Astrocyte of the spinal cord (primary cell): ENCODE results near the gene RAB40C.
A peak's percentile ranks its signal among the peaks of the same experiment; 100 is the strongest.

Experiments used
- DNase-seq: peaks from one replicate; pipeline ENCODE4 v3.0.0; 2011; ENCODE audit warnings: low read depth, low spot score
- H3K4me3 ChIP-seq: 2 replicates; pipeline ENCODE4 v1.5.1; 2011; ENCODE audit warnings: low read depth, mild to moderate bottlenecking, low read length, moderate library complexity
- in situ Hi-C: cut with HindIII; loops from 2 replicates; pipeline ENCODE4 v1.10.0; 2017; ENCODE audit warnings: low sequenced_read_pairs
- TF ChIP-seq, protein P1 (sequence below): IDR thresholded peaks from 2 replicates; pipeline ENCODE4 v1.5.1; 2012; ENCODE audit warnings: low read depth, mild to moderate bottlenecking, low read length, inconsistent platforms

Gene RAB40C

DNA sequence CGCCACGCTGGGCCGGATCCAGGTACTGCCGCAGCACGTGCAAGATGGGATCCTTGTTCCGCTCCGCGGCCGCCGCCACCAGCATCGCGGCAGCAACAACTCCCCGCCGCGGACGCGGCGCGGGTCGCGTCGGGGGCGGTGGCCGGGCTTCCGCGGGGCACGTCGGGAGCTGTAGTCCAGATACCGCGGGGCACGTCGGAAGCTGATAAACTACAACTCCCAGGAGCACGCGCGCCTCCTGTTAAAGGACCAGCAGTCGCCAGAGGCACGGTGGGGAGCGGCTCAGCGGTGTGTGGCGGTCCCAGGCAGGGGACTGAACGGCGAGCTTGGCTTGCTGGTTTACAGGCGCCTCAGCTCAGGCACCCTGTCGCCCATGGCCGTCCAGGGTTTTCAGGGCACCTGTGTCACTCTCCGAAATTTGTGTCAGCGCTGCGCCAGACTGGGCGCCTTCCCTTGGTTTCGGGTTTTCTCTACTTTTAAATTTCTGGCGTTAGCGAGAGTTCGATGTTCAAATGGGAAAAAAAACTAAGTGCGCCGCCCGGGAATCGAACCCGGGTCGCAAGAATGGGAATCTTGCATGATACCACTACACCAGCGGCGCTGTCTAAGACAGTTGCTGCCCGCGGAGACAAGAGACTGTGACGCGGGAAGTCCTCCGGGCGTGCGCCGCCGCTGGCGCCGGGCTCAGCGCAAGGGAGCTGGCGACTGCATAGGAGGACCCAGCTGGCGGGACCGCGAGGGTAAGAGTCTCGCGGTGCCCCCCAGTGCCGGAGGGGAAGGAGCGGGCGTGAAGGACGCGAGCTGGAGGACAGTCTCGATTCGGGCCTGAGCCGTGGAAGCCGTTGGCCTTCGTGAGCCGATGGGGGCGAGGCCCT, 46.6 kb downstream of the RAB40C start, which contains the start of gene METTL26:
Gene METTL26, minus strand, starts transcription at position 100 of the 875 bp plus-strand sequence. Its CDS starts 15 bp downstream, at position 85.
- DNase-seq: peak; percentile 95
- peak within 1 kb of the TSS; percentile 67 for H3K4me3 ChIP-seq
- TF ChIP-seq, protein P1, sequence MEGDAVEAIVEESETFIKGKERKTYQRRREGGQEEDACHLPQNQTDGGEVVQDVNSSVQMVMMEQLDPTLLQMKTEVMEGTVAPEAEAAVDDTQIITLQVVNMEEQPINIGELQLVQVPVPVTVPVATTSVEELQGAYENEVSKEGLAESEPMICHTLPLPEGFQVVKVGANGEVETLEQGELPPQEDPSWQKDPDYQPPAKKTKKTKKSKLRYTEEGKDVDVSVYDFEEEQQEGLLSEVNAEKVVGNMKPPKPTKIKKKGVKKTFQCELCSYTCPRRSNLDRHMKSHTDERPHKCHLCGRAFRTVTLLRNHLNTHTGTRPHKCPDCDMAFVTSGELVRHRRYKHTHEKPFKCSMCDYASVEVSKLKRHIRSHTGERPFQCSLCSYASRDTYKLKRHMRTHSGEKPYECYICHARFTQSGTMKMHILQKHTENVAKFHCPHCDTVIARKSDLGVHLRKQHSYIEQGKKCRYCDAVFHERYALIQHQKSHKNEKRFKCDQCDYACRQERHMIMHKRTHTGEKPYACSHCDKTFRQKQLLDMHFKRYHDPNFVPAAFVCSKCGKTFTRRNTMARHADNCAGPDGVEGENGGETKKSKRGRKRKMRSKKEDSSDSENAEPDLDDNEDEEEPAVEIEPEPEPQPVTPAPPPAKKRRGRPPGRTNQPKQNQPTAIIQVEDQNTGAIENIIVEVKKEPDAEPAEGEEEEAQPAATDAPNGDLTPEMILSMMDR: no peak
- in situ Hi-C loops: no loop called here

DNA sequence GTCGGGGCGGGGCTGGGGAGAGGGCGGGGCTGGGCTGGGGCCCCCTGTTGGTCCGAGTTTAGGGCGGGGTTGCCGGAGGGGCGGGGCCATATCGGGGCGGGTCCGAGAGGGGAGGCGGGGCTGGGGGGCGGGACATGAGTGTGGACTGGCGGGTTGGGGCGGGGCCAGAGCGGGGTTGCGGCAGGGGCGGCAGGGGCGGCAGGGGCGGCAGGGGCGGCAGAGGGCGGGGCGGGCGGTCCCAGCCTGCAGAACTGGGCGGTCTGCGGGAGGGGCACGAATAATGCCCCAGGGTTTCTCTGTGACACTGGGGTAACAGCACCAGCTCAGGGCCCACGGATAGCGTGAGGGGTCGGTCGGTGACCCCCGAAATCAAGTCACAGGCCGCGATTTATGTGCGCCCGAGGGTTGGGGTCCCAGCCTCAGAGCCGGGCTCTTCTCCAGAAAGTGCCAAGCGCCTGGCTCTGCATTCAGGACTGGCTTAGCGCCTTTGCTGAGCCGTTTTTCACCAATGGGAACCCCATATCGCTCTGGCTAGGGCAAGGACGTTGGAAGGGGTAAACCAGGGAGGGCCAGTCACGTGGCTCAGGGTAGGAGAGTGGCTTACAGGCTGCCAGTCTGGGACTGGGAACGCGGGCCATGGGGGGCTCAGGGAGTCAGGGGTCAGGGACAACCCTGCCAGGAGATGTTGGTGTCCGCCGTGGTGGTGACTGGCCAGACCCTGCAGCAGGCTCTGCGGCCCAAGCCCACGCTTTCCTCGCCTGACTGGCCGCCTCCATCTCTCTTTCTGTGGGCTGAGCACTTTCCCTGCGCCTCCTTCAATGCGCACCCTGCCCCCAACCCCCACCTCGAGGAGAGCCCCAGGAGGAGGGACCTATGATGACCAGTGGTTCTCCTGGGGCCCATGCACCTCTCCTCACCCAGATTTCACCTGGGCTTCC, 47.5 kb downstream of the RAB40C start:
- H3K4me3 ChIP-seq: peak overlapping the region; percentile 67
- DNase-seq: peak; percentile 90
- TF ChIP-seq, protein P1: no peak
- in situ Hi-C loops: no loop called here

DNA sequence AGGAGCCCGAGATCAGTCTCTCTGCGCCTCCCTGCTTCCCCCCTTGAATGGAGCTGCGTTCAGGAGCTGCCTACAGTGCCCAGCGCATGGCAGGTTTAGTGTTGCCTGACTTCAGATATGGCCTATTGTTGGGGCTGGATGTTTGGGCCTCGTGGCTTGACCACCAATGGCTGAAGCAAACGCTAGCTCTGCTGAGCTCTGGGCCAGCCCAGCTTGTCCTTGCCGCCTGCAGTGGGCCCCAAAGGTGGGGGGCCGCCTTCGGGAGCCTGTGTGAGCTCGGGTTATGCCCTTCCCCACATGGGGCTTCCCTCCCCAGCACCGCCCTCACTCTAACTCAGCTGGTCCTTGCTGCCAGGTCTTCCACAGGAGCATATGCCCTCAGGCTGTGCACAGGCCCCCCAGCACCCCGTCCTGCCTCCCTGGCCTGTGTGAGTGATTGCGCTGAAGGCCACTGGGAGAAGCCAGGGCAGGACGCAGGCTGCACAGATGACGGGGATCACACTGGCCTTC, 48.2 kb downstream of the RAB40C start:
- in situ Hi-C loops: no loop called here
- DNase-seq: no peak
- TF ChIP-seq, protein P1: no peak
- no peak overlapping the region for H3K4me3 ChIP-seq

DNA sequence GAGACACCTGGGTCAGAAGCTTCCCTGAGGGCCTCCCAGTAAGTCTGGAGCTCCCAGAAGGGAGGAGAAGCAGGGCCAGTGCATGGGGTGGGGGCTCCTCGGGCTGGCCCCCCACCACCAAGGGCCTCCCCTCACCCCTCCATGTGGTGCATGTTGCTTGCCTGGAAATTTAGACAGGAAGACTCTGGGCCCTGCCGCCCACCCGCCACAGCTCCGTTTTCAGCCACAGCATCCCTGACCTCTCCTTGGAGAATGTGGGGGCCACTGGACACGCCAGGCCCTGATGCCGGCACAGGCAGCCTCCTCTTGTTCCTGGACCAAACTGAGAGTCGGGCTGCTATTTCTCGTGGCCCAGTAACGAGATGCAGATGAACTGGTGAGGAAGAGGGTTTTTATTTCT, 49.0 kb downstream of the RAB40C start:
- DNase-seq: no peak
- TF ChIP-seq, protein P1: no peak
- no peak overlapping the region for H3K4me3 ChIP-seq
- in situ Hi-C loops: no loop called here

DNA sequence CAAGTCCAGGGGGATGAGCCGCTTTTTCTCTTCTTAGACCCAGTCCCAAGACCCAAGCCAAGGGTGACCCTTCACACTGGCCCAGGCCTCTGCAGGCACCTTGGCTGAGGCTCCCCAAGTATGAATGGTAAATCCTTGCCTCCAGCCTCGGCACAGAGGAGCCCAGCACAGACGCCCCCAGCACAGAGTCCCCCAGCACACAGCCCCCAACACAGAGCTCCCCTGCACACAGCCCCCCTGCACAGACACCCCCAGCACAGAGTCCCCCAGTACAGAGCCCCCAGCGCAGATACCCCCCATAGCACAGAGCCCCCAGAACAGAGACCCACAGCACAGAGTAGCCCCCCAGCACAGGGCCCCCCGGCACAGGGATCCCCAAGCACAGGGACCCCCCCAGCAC, 50.7 kb downstream of the RAB40C start:
- TF ChIP-seq, protein P1: no peak
- in situ Hi-C loops: no loop called here

DNA sequence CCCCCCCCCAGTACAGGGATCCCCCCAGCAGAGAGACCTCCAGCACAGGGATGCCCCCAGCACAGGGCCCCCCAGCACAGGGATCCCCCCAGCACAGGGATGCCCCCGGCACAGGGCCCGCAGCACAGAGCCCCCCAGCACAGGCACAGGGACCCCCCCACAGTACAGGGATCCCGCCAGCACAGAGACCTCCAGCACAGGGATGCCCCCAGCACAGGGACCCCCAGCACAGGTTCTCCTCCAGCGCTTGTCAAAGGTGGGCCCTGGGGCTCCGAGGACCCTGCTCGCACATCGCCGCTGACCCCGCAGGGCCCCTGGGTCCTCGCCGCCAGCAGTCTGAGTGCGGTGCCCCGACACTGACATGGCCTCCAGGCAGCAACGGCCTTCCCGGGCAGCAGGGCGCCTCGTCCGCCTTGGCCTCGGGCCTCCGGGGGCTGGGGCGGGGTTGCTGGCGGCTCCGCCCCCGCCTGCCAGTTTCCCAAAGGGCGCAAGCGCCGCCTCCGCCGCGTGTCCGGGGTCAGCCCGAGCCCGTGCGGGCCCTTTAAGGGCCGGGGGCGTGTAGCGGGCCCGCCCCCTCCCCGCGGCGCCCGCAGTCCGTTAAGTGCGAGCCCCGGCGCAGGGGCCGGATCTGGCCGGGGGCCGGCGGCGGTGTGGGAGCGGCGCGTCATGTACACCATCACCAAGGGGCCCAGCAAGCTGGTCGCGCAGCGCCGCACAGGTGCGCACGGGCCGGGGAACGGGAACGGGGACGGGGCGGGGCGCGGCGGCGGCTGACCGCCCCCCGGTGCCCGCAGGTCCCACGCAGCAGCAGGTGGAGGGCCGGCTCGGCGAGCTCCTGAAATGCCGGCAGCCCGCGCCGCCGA, 51.7 kb downstream of the RAB40C start, which contains the start of gene MCRIP2:
Gene MCRIP2, plus strand, starts transcription at position 503 of the 863 bp plus-strand sequence. Its CDS starts 164 bp downstream, at position 667.
- H3K4me3 ChIP-seq: peak within 1 kb of the TSS; percentile 50
- peak; percentile 55 for DNase-seq
- in situ Hi-C loops: no loop called here
- TF ChIP-seq, protein P1: no peak

More for the DNA sequence above, 50.7 kb downstream of the RAB40C start:
- no peak overlapping the region for H3K4me3 ChIP-seq
- DNase-seq: no peak
